Activated CD4-positive, alpha-beta T cell treated with anti-CD3 and anti-CD28 coated beads, Interleukin-2, Interleukin-6, amounts not matched to agents 100 ng/mL and 50 ng/mL, durations not matched to agents 16 hours and 8 hours (primary cell): ENCODE measurements around the gene TUBB3.
A peak's percentile ranks its signal among the peaks of the same experiment; 100 is the strongest.
"Not testable (repeated sequence)": the region's sequence is repeated elsewhere in the genome, so short reads cannot be mapped to it uniquely, and the experiment has no call there.

ENCODE experiments used
- DNase-seq: peaks from one replicate; pipeline ENCODE4 v3.0.0-alpha.2; 2020

The TUBB3 gene

GRCh38 chr16:89922884-89923639, at the start of gene TUBB3:
TSS of gene TUBB3 (plus strand) at chr16:89923342. CDS start at chr16:89923402, 60 bp downstream.
- peak; percentile 81 for DNase-seq

- DNase-seq, result peak; percentile 98
Observed at GRCh38 chr16:89873972-89874689, 49.0 kb upstream of the TUBB3 start.

- DNase-seq, result not testable (repeated sequence)
Observed at GRCh38 chr16:89879123-89879522, 44.0 kb upstream of the TUBB3 start.

GRCh38 chr16:89880477-89881367, 42.4 kb upstream of the TUBB3 start:
- no peak for DNase-seq

- no peak for DNase-seq
Observed at GRCh38 chr16:89881368-89881730, 41.8 kb upstream of the TUBB3 start.

GRCh38 chr16:89883346-89884040, 39.6 kb upstream of the TUBB3 start:
- no peak for DNase-seq

GRCh38 chr16:89884041-89884421, 39.1 kb upstream of the TUBB3 start:
- DNase-seq, result no peak

- DNase-seq, result no peak
Observed at GRCh38 chr16:89887243-89887642, 35.9 kb upstream of the TUBB3 start.

- DNase-seq, result peak; percentile 38
Observed at GRCh38 chr16:89890200-89890599, 32.9 kb upstream of the TUBB3 start.

- no peak for DNase-seq
Observed at GRCh38 chr16:89890886-89891657, 32.1 kb upstream of the TUBB3 start.

- no peak for DNase-seq
Observed at GRCh38 chr16:89892055-89892630, 31.0 kb upstream of the TUBB3 start.

GRCh38 chr16:89892635-89893034, 30.5 kb upstream of the TUBB3 start:
- no peak for DNase-seq

- no peak for DNase-seq
Observed at GRCh38 chr16:89893642-89894548, 29.2 kb upstream of the TUBB3 start.

- no peak for DNase-seq
Observed at GRCh38 chr16:89895482-89896250, 27.5 kb upstream of the TUBB3 start.

GRCh38 chr16:89897204-89897603, 25.9 kb upstream of the TUBB3 start:
- DNase-seq, result no peak

GRCh38 chr16:89898201-89898967, 24.8 kb upstream of the TUBB3 start:
- no peak for DNase-seq

GRCh38 chr16:89899879-89900481, 23.2 kb upstream of the TUBB3 start:
- DNase-seq, result no peak

- no peak for DNase-seq
Observed at GRCh38 chr16:89900885-89901284, 22.3 kb upstream of the TUBB3 start.
